Measurements from ENCODE around the gene ADGRD1.
"Not testable (repeated sequence)": the region's sequence is repeated elsewhere in the genome, so short reads cannot be mapped to it uniquely, and the experiment has no call there.

The ADGRD1 gene

DNA sequence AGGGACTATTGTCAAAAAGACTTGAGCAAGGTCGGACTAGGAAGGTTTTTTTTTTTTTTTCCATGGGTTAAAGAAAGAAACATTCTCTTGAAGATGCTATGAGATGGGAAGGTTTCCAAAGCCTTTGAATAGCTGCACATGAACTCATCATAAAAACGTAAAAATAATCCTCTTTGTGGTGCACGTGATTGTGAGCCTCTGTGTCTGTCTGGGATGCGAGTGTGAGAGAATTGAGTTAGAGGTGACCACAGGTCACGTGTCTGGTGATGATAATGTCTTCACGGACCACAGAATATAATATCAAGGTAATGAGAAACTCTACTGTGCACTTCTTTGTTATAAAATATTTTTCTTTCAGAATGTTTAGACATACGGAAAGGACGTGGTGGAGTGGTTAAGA lies 24.3 kb upstream of the ADGRD1 start:
- Mint-ChIP-seq H3K4me1 (ENCODE audit: low read depth) (no peaks in the 10 kb centered on the region), H3K4me3 (no peak overlapping the region), H3K9me3 (no peaks in the 10 kb centered on the region), H3K27me3 (ENCODE audit: low read depth) (peaks cover 17% of the 10 kb centered on the region), H3K36me3 (ENCODE audit: low read depth) (no peaks in the 10 kb centered on the region), H3K27ac (no peak overlapping the region)

DNA sequence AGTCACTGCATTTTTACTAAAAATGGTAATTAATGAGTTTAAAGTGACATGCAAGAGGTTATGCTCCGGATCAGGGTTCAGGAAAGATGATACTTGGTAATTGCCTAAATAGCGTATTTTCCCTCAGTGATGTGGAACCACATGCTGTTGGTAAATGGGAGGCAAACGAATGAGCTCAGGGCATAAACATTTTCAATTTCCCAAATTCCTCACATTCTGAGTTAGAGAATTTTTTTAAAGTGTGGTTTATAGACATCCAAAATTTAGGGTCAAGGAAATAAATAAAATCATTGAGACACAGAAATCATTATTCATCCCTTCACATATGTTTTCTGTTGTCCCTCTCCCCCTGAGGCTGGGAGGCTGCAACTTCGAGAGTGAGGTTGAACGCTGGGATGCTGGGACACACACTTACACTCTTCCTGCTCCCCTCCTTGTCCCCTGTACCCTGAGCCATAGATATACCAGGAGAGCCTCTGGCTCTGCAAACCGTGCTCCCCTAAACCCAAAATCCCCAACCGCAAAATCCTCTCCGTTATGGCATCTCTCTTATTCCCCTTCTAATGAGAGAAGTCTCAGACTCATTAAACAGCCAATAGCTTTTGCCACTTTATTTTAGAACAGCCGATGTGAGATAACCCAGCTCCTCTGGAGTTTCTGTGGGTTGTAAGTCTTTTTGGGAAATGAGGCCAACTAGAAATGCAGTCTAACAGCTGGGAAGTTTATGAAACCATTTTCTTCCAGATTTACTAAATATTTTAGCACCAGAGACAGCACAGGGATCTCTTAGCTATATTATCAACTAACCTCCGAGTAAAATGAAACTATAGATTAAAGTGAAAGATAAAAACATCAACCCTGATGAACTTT lies 21.4 kb upstream of the ADGRD1 start:
- Mint-ChIP-seq H3K36me3 (ENCODE audit: low read depth) (no peaks in the 10 kb centered on the region), H3K4me1 (ENCODE audit: low read depth) (no peaks in the 10 kb centered on the region), H3K9me3 (no peaks in the 10 kb centered on the region), H3K27me3 (ENCODE audit: low read depth) (peaks cover 17% of the 10 kb centered on the region), H3K27ac (no peak overlapping the region), H3K4me3 (no peak overlapping the region)

DNA sequence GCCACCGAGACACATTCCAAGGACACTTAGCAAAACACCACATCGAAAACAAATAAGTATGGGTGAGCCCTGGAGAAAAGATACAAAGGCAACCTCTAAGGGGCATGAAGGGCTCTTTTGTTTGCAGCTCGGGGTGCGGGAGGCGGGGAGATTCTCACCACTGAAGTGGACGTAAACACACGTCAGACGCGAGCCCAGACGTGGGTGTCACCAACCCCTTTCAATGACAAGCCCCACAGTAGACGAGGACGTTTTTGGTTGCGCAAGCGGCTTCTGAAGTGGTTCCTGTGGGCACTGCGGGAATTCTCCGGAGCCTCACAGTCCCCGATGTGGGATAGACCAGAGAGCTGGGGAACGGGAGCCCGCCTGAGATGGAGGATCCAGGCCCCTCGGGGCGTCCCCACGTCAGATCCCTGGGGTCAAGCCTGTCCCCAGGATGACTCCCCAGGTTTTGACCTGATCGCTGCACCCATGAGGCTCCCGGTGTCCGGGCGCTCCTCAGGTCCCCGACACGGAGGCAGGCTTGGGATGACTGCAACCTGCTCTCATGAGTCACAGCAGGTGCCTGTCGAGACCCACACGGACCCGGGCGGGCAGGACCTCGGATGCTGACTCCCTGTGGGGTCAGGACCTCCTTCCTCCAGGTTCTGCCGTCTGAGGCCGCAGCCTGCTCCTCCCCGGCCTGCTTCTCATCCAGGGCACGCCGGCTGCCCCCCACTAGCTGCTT lies 20.3 kb upstream of the ADGRD1 start:
- H3K9me3 Mint-ChIP-seq: no peaks in the 10 kb centered on the region
- no peak overlapping the region for H3K4me3 Mint-ChIP-seq
- H3K36me3 Mint-ChIP-seq (ENCODE audit: low read depth): no peaks in the 10 kb centered on the region
- no peak overlapping the region for H3K27ac Mint-ChIP-seq
- H3K27me3 Mint-ChIP-seq (ENCODE audit: low read depth): peaks cover 15% of the 10 kb centered on the region
- H3K4me1 Mint-ChIP-seq (ENCODE audit: low read depth): no peaks in the 10 kb centered on the region

DNA sequence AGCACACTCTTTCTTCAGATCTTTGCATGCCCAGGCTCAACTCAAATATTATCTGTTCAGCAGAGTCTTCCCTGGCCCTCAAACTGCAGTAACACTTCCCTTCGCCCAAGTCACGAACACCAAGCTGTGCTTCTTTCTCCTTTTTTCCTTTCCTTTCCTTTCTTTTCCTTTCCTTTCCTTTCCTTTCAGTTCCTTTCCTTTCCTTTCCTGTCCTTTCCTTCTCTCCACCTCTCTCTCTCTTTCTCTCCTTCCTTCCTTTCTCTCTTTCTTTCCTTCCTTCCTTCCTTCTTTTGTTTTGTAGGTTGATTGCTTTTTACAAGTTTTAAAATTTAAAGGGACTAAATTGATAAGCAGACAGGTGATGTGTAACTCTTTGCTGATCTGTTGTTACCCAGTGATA lies 19.0 kb upstream of the ADGRD1 start:
- Mint-ChIP-seq H3K9me3 (no peaks in the 10 kb centered on the region), H3K4me1 (ENCODE audit: low read depth) (no peaks in the 10 kb centered on the region), H3K27ac (no peak overlapping the region), H3K36me3 (ENCODE audit: low read depth) (no peaks in the 10 kb centered on the region), H3K4me3 (no peak overlapping the region), H3K27me3 (ENCODE audit: low read depth) (peaks cover 4% of the 10 kb centered on the region)

DNA sequence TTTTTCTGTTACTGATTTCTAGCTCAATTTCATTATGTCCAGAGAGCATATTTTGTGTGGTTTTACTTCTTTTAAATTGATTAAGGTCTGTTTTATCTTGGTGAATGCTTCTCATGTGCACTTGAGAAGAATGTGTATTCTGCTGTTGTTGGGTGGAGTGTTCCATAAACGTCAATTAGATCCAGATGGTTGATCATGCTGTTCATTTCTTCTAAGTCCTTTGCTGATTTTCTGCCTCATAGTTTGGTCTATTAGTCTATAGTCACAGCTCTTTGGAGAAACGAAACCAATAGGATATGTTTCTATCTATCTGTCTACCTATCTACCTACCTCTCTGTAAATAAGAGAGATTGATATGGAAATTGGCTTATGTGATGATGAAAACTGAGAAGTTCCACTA lies 17.1 kb upstream of the ADGRD1 start:
- Mint-ChIP-seq H3K27me3 (ENCODE audit: low read depth) (peaks cover 4% of the 10 kb centered on the region), H3K4me1 (ENCODE audit: low read depth) (no peaks in the 10 kb centered on the region), H3K4me3 (no peak overlapping the region), H3K9me3 (peaks cover 3% of the 10 kb centered on the region), H3K36me3 (ENCODE audit: low read depth) (no peaks in the 10 kb centered on the region), H3K27ac (no peak overlapping the region)

DNA sequence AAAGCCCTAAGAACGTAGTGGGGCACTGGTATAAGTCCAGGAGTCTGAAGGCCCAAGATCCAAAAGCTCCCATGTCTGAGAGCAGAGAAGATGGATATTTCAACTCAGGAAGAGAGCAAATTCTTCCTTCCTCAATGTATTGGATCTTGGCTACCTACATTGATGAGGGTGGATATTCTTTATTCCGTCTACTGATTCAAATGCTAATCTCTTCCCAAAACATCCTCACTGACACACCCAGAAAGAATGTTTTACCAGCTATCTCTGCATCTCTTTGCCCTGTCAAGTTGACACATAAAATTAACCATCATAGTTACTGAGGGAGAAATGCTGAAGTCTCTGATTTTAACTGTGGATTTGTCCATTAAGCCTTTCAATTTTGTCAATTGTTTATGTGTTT lies 16.6 kb upstream of the ADGRD1 start:
- Mint-ChIP-seq H3K36me3 (ENCODE audit: low read depth) (no peaks in the 10 kb centered on the region), H3K4me1 (ENCODE audit: low read depth) (no peaks in the 10 kb centered on the region), H3K9me3 (peaks cover 3% of the 10 kb centered on the region), H3K27ac (no peak overlapping the region), H3K27me3 (ENCODE audit: low read depth) (peaks cover 4% of the 10 kb centered on the region), H3K4me3 (no peak overlapping the region)

DNA sequence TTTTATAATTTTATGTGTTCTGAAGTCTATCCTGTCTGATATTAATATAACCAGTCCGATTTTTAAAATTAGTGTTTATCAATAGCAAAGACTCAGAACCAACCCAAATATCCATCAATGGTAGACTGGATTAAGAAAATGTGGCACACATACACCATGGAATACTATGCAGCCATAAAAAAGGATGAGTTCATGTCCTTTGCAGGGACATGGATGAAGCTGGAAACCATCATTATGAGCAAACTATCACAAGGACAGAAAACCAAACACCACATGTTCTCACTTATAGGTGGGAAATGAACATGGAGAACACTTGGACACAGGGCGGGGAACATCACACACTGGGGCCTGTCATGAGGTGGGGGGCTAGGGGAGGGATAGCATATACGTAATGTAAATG lies 16.2 kb upstream of the ADGRD1 start:
- not testable (repeated sequence) for H3K27ac Mint-ChIP-seq; H3K4me1 Mint-ChIP-seq (ENCODE audit: low read depth); H3K27me3 Mint-ChIP-seq (ENCODE audit: low read depth); H3K9me3 Mint-ChIP-seq; H3K36me3 Mint-ChIP-seq (ENCODE audit: low read depth); H3K4me3 Mint-ChIP-seq

DNA sequence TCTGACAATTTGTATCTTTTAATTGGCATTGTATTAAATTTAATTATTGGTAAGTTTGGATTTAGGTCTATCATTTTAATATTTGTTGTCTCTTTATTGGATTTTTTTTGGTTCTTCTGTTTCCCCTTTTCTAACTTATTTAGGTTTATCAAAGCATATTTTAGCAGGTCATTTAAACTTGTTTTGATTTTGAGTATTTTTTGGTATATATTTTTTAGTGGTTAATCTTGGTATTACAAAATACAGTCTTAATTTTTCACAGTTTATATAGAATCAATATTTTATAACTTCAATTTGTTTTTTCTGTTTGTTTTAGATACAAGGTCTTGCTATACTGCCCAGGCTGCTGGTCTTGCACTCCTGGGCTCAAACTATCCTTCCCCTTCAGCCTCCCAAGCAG lies 15.5 kb upstream of the ADGRD1 start:
- H3K36me3 Mint-ChIP-seq (ENCODE audit: low read depth): no peaks in the 10 kb centered on the region
- H3K27ac Mint-ChIP-seq: no peak overlapping the region
- H3K4me3 Mint-ChIP-seq: no peak overlapping the region
- H3K4me1 Mint-ChIP-seq (ENCODE audit: low read depth): no peaks in the 10 kb centered on the region
- peaks cover 3% of the 10 kb centered on the region for H3K9me3 Mint-ChIP-seq
- H3K27me3 Mint-ChIP-seq (ENCODE audit: low read depth): no peaks in the 10 kb centered on the region

DNA sequence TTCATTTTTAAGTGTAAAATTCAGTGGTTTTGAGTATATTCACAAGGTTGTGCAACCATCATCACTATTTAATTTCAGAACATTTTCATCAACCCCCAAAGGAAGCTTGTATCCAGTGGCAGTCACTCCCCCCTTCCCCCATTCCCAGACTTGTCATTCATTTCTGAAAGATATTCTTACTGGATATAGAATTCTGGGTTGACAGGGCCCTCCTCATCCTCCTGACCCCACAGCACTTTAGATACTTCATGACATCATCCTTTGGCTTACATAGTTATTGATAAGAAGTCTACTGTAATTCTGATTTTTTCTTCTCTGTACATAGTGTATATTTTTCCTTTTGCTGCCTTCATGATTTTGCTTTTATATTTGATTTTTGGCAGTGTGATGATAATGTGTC lies 8.8 kb upstream of the ADGRD1 start:
- no peaks in the 10 kb centered on the region for H3K4me1 Mint-ChIP-seq (ENCODE audit: low read depth)
- H3K36me3 Mint-ChIP-seq (ENCODE audit: low read depth): no peaks in the 10 kb centered on the region
- H3K4me3 Mint-ChIP-seq: no peak overlapping the region
- H3K9me3 Mint-ChIP-seq: peaks cover 17% of the 10 kb centered on the region
- no peaks in the 10 kb centered on the region for H3K27me3 Mint-ChIP-seq (ENCODE audit: low read depth)
- no peak overlapping the region for H3K27ac Mint-ChIP-seq

DNA sequence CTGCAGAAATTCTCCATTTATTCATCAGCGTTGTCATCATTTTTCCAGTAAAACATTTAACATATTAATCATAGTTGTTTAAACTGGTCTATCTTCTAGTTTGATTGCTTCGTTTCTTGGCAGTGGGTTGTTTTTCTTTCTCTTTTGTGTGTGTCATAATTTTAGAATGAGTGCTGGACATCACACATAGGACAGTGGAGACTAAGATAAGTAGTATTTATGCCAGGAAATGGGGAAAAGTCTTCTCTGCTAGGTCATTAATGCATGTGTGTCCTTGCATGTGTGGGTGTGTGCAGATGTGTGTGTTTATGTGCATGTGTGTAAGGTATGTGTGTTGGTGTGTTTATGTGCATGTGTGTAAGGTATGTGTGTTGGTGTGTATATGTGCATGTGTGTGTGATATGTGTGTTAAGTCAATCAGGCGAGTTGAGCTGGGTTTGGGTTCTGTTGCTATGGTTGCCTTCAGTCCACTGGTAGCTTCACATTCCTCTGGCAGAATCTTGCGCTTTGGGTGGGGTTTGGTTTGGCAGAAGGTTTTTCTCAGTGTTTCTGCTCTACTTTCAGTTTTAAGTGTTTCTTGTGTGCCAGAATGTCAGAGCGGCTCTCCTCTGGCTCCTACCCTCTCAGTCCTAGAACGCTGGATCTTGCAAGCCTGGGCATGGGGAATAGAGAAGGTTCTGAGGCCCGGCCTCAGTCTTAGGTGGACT lies 7.8 kb upstream of the ADGRD1 start:
- Mint-ChIP-seq H3K9me3 (peaks cover 17% of the 10 kb centered on the region), H3K27ac (no peak overlapping the region), H3K4me3 (no peak overlapping the region), H3K36me3 (ENCODE audit: low read depth) (no peaks in the 10 kb centered on the region), H3K4me1 (ENCODE audit: low read depth) (no peaks in the 10 kb centered on the region), H3K27me3 (ENCODE audit: low read depth) (no peaks in the 10 kb centered on the region)

DNA sequence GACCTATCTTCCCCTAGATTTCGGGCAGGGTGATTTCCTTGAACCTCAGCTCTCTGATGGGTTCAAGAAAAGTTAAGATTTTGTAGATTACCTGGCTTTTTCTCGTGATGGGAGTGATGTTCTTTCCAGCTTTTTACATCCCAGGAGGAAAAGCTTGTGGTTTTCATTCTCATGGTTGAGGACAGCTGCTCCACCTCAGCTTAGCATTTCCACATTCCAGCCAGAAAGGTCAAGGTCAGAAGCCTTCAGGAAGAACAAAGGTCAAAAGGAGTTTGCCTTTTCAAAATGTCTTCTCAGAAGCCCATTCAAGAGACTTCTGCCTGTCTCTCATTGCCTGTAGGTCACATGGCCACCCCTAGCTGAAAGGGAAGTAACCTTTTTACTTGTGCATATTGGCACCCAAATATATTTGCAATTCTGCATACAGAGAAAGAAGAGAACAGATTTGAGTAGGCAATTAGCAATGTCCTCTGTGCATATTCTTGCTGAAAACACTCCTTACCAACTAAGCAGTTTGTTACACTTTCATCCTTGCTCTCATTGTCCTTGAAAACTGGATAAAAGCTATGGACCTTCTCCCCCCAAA lies 6.6 kb upstream of the ADGRD1 start:
- Mint-ChIP-seq H3K36me3 (ENCODE audit: low read depth) (no peaks in the 10 kb centered on the region), H3K4me1 (ENCODE audit: low read depth) (no peaks in the 10 kb centered on the region), H3K4me3 (no peak overlapping the region), H3K9me3 (peaks cover 15% of the 10 kb centered on the region), H3K27ac (no peak overlapping the region), H3K27me3 (ENCODE audit: low read depth) (peaks cover 5% of the 10 kb centered on the region)

DNA sequence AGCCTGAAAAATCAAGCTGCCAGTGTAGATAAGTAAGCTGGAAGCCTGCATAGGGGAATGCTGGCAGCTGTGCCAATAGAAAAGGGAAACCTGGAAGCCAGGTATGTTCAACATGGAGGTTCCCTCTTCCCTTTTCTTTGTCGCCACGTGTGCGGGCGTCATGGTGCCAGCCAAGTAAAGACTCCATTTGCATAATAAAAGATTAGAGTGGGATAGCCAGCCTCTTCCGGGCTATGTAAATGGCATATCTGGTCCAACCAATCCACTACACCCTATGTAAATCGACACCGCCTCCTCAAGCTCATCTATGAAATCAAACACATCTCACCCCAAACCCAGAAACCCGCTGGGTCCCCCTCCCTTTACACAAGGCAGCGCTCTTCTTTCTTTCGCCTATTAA lies 5.6 kb upstream of the ADGRD1 start:
- Mint-ChIP-seq H3K9me3 (peaks cover 15% of the 10 kb centered on the region), H3K36me3 (ENCODE audit: low read depth) (no peaks in the 10 kb centered on the region), H3K27me3 (ENCODE audit: low read depth) (peaks cover 16% of the 10 kb centered on the region), H3K4me1 (ENCODE audit: low read depth) (no peaks in the 10 kb centered on the region), H3K4me3 (no peak overlapping the region), H3K27ac (no peak overlapping the region)

DNA sequence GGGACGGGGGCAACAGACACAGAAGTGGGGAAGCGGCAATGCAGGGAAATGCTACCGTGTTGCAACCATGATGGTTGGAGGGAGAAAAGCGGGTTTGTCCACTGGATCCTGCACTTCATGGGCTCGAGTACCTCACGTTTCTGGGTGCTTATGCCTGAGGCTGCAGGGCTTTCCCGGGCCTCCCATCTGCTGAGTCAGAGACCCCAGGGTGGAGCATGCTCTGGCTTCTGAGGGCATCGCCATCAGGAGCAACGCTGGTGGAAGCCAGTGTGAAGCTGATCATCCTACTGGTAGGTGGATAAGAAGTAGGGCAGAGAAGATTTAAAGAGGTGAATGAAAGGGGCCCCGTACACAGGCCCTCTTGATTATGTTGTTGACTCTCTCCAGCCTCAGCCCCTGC lies 5.0 kb upstream of the ADGRD1 start:
- no peaks in the 10 kb centered on the region for H3K36me3 Mint-ChIP-seq (ENCODE audit: low read depth)

DNA sequence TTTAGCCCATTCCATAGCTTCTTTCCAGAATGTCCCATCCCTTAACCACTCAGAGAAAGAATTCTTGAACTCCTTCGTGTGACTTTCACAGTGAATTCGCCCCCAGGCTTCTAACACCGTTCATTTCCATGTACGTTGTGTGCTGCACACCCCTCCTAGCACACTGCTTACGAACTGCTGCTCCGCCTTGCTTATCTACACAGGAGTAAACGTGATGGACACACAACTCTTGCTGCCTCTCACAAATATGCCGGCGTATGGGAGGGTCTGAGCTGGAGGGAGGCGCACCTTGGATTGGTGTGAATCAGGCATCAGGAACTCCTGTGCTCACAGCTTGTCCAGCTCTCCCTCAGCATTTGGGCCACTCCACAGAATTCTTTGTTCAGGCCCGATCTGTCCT lies 3.9 kb upstream of the ADGRD1 start:
- H3K4me1 Mint-ChIP-seq (ENCODE audit: low read depth): no peaks in the 10 kb centered on the region
- H3K36me3 Mint-ChIP-seq (ENCODE audit: low read depth): no peaks in the 10 kb centered on the region
- no peak overlapping the region for H3K4me3 Mint-ChIP-seq
- H3K27me3 Mint-ChIP-seq (ENCODE audit: low read depth): peaks cover 29% of the 10 kb centered on the region
- H3K9me3 Mint-ChIP-seq: peaks cover 8% of the 10 kb centered on the region
- no peak overlapping the region for H3K27ac Mint-ChIP-seq

More for the DNA sequence above, 5.0 kb upstream of the ADGRD1 start:
- peaks cover 15% of the 10 kb centered on the region for H3K9me3 Mint-ChIP-seq
- no peaks in the 10 kb centered on the region for H3K4me1 Mint-ChIP-seq (ENCODE audit: low read depth)
- no peak overlapping the region for H3K27ac Mint-ChIP-seq
- H3K4me3 Mint-ChIP-seq: no peak overlapping the region
- peaks cover 22% of the 10 kb centered on the region for H3K27me3 Mint-ChIP-seq (ENCODE audit: low read depth)
